Measurements from ENCODE around the gene RNF20. TPM values are rescaled to one million over a fixed set of nuclear protein-coding genes. Genes with fewer than 3 reads are reported as not detected.
"Not testable (repeated sequence)": the region's sequence is repeated elsewhere in the genome, so short reads cannot be mapped to it uniquely, and the experiment has no call there.

RNF20 gene
- polyA plus RNA-seq, 1 donor (not counting 4 experiments of a cell fraction or from before 2014, with no cell fraction given) = 28.8 TPM

- Histone ChIP-seq H3K4me3 (ENCODE audit: control insufficient read depth in 2 of 3, extremely low read depth in 1 of 3, insufficient read depth in 2 of 3, low read depth in 1 of 3, low read length in 3 of 3) (no peak overlapping the region), H3K4me1 (ENCODE audit: control insufficient read depth, extremely low read depth, insufficient read depth, low read length) (peaks cover 8% of the 10 kb centered on the region), H3K9ac (ENCODE audit: control insufficient read depth, extremely low read depth, insufficient read depth, low read length) (no peak overlapping the region), H3K27ac (ENCODE audit: control insufficient read depth, insufficient read depth, low read length) (no peak overlapping the region), H3K9me1 (ENCODE audit: control insufficient read depth, extremely low read depth, insufficient read depth, low read length) (no peaks in the 10 kb centered on the region), H2AFZ (ENCODE audit: control insufficient read depth, low read length) (no peak overlapping the region), H3K4me2 (ENCODE audit: control insufficient read depth, extremely low read depth, insufficient read depth, low read depth, low read length) (no peak overlapping the region), H3K36me3 (ENCODE audit: control insufficient read depth in 2 of 2, extremely low read depth in 1 of 2, insufficient read depth in 2 of 2, low read length in 2 of 2) (no peaks in the 10 kb centered on the region), H3K27me3 (ENCODE audit: control insufficient read depth, extremely low read depth, insufficient read depth, low read length) (no peaks in the 10 kb centered on the region), H4K20me1 (ENCODE audit: control insufficient read depth, extremely low read depth, insufficient read depth, low read length) (no peaks in the 10 kb centered on the region), H3K9me3 (ENCODE audit: control insufficient read depth, low read depth, low read length) (no peaks in the 10 kb centered on the region), H3K79me2 (ENCODE audit: control insufficient read depth, insufficient read depth, low read length) (no peaks in the 10 kb centered on the region)
- DNase-seq (ENCODE audit: low read depth, low spot score) (no peak), FAIRE-seq (no peak)
- TF ChIP-seq CTCF (optimal IDR thresholded peaks at IDR 0.05 in 1 of 3, IDR thresholded peaks at IDR 0.05 in 1 of 3, conservative IDR thresholded peaks at IDR 0.05 in 1 of 3; ENCODE audit: extremely low read depth in 1 of 3, insufficient read depth in 2 of 3, low read length in 3 of 3) (no peak), EZH2 (IDR thresholded peaks at IDR 0.05; ENCODE audit: low read length) (no peak)
- dilution Hi-C loops (cut with MboI; ENCODE audit: extremely low pct_ligation_motif_present, low sequenced_read_pairs) = no loop called here
These were observed 19.6 kb upstream of the RNF20 start for GRCh38 chr9:101514071-101514470.

GRCh38 chr9:101516655-101517054 lies 17.0 kb upstream of the RNF20 start:
- H4K20me1 ChIP-seq (ENCODE audit: control insufficient read depth, extremely low read depth, insufficient read depth, low read length) = no peaks in the 10 kb centered on the region
- H3K79me2 ChIP-seq (ENCODE audit: control insufficient read depth, insufficient read depth, low read length) = no peaks in the 10 kb centered on the region
- no peak overlapping the region for H3K4me2 ChIP-seq (ENCODE audit: control insufficient read depth, extremely low read depth, insufficient read depth, low read depth, low read length)
- dilution Hi-C loops (cut with MboI; ENCODE audit: extremely low pct_ligation_motif_present, low sequenced_read_pairs) = no loop called here
- no peaks in the 10 kb centered on the region for H3K36me3 ChIP-seq (ENCODE audit: control insufficient read depth in 2 of 2, extremely low read depth in 1 of 2, insufficient read depth in 2 of 2, low read length in 2 of 2)
- no peaks in the 10 kb centered on the region for H3K9me3 ChIP-seq (ENCODE audit: control insufficient read depth, low read depth, low read length)
- no peak overlapping the region for H2AFZ ChIP-seq (ENCODE audit: control insufficient read depth, low read length)
- H3K4me3 ChIP-seq (ENCODE audit: control insufficient read depth in 2 of 3, extremely low read depth in 1 of 3, insufficient read depth in 2 of 3, low read depth in 1 of 3, low read length in 3 of 3) = no peak overlapping the region
- H3K9me1 ChIP-seq (ENCODE audit: control insufficient read depth, extremely low read depth, insufficient read depth, low read length) = no peaks in the 10 kb centered on the region
- no peaks in the 10 kb centered on the region for H3K27me3 ChIP-seq (ENCODE audit: control insufficient read depth, extremely low read depth, insufficient read depth, low read length)
- H3K9ac ChIP-seq (ENCODE audit: control insufficient read depth, extremely low read depth, insufficient read depth, low read length) = no peak overlapping the region
- no peak for DNase-seq (ENCODE audit: low read depth, low spot score)
- no peak for TF ChIP-seq EZH2 (IDR thresholded peaks at IDR 0.05; ENCODE audit: low read length)
- no peak for TF ChIP-seq CTCF (optimal IDR thresholded peaks at IDR 0.05 in 1 of 3, IDR thresholded peaks at IDR 0.05 in 1 of 3, conservative IDR thresholded peaks at IDR 0.05 in 1 of 3; ENCODE audit: extremely low read depth in 1 of 3, insufficient read depth in 2 of 3, low read length in 3 of 3)
- H3K4me1 ChIP-seq (ENCODE audit: control insufficient read depth, extremely low read depth, insufficient read depth, low read length) = peaks cover 8% of the 10 kb centered on the region
- no peak overlapping the region for H3K27ac ChIP-seq (ENCODE audit: control insufficient read depth, insufficient read depth, low read length)
- no peak for FAIRE-seq

GRCh38 chr9:101518489-101518888 lies 15.2 kb upstream of the RNF20 start:
- DNase-seq (ENCODE audit: low read depth, low spot score); H3K4me3 ChIP-seq (ENCODE audit: control insufficient read depth in 2 of 3, extremely low read depth in 1 of 3, insufficient read depth in 2 of 3, low read depth in 1 of 3, low read length in 3 of 3); dilution Hi-C loops (cut with MboI; ENCODE audit: extremely low pct_ligation_motif_present, low sequenced_read_pairs); H3K79me2 ChIP-seq (ENCODE audit: control insufficient read depth, insufficient read depth, low read length); H3K9me3 ChIP-seq (ENCODE audit: control insufficient read depth, low read depth, low read length); H3K9me1 ChIP-seq (ENCODE audit: control insufficient read depth, extremely low read depth, insufficient read depth, low read length); FAIRE-seq; H3K9ac ChIP-seq (ENCODE audit: control insufficient read depth, extremely low read depth, insufficient read depth, low read length); H3K4me1 ChIP-seq (ENCODE audit: control insufficient read depth, extremely low read depth, insufficient read depth, low read length); H2AFZ ChIP-seq (ENCODE audit: control insufficient read depth, low read length); H3K27me3 ChIP-seq (ENCODE audit: control insufficient read depth, extremely low read depth, insufficient read depth, low read length); H3K4me2 ChIP-seq (ENCODE audit: control insufficient read depth, extremely low read depth, insufficient read depth, low read depth, low read length); H3K36me3 ChIP-seq (ENCODE audit: control insufficient read depth in 2 of 2, extremely low read depth in 1 of 2, insufficient read depth in 2 of 2, low read length in 2 of 2); H4K20me1 ChIP-seq (ENCODE audit: control insufficient read depth, extremely low read depth, insufficient read depth, low read length); H3K27ac ChIP-seq (ENCODE audit: control insufficient read depth, insufficient read depth, low read length): not testable (repeated sequence)

Data from keratinocyte (primary cell).